Measurements from ENCODE around the gene CXCR6.

- TF ChIP-seq CTCF (IDR thresholded peaks at IDR 0.05; ENCODE audit: low read depth, low read length), result peak; percentile 36
- TF ChIP-seq EZH2phosphoT487 (IDR thresholded peaks at IDR 0.05; ENCODE audit: low read depth), result no peak
These were observed 3.9 kb upstream of the CXCR6 start for GRCh38 chr3:45939341-45939771.

Measured in OCI-LY3 (cell line).